Subcutaneous adipose tissue (tissue), 4 donors: ENCODE measurements around the gene CRKL. TPM values are rescaled to one million over a fixed set of nuclear protein-coding genes. Genes with fewer than 3 reads are reported as not detected.

Source experiments
- CTCF ChIP-seq: fragments of 450-650 bp; IDR thresholded peaks from one replicate; pipeline ENCODE4 v1.5.1; 2016; ENCODE audit warnings: low read depth, mild to moderate bottlenecking, control low read depth, antibody characterized with exemption, moderate library complexity
- total RNA-seq, 4 donors: library from RNA; depleted of rRNA; stranded (reverse); fragments of >200 nt; gene quantifications; one replicate each; pipeline ENCODE4 v1.1.0, GENCODE V29; 2016

Gene CRKL
- total RNA-seq, 4 donors from 2014 or later, result 32.1 to 39.8 (median 35.9) TPM

GRCh38 chr22:20933910-20934309 is 16.7 kb downstream of the CRKL start:
- no peak for TF ChIP-seq CTCF

- no peak for TF ChIP-seq CTCF
Measured at GRCh38 chr22:20937031-20937793, 20.0 kb downstream of the CRKL start.

GRCh38 chr22:20937794-20938671 is 20.8 kb downstream of the CRKL start:
- TF ChIP-seq CTCF, result no peak

GRCh38 chr22:20940186-20940651 is 23.0 kb downstream of the CRKL start:
- TF ChIP-seq CTCF, result no peak

- TF ChIP-seq CTCF, result no peak
Measured at GRCh38 chr22:20940904-20941385, 23.7 kb downstream of the CRKL start.

- TF ChIP-seq CTCF, result no peak
Measured at GRCh38 chr22:20943104-20943933, 26.1 kb downstream of the CRKL start.
